IPS DF 4.7 (cell line): Measurements from ENCODE around the gene RCL1.

Experiments used
- DNase-seq: peaks from one replicate; pipeline ENCODE4 v3.0.0-alpha.2; 2013; ENCODE audit warnings: low spot score; ENCODE audit errors: extremely low read depth

Gene RCL1

GRCh38 chr9:4840018-4840417 lies 47.3 kb downstream of the RCL1 start:
- DNase-seq, result no peak

GRCh38 chr9:4842213-4842612 lies 49.5 kb downstream of the RCL1 start:
- DNase-seq, result no peak

GRCh38 chr9:4842734-4843133 lies 50.0 kb downstream of the RCL1 start:
- DNase-seq, result no peak

- no peak for DNase-seq
These were observed 51.5 kb downstream of the RCL1 start for GRCh38 chr9:4844056-4844838.

GRCh38 chr9:4849369-4849768 lies 56.6 kb downstream of the RCL1 start:
- no peak for DNase-seq

GRCh38 chr9:4850603-4851310 lies 58.0 kb downstream of the RCL1 start:
- DNase-seq, result no peak

- no peak for DNase-seq
These were observed 59.7 kb downstream of the RCL1 start for GRCh38 chr9:4852419-4852818.

- no peak for DNase-seq
These were observed 61.5 kb downstream of the RCL1 start for GRCh38 chr9:4854265-4854590.

GRCh38 chr9:4855841-4856240 lies 63.1 kb downstream of the RCL1 start:
- DNase-seq, result no peak

- no peak for DNase-seq
These were observed 64.5 kb downstream of the RCL1 start for GRCh38 chr9:4857163-4857810.

- DNase-seq, result no peak
These were observed 66.3 kb downstream of the RCL1 start for GRCh38 chr9:4859035-4859434.

GRCh38 chr9:4860383-4860782 lies 67.6 kb downstream of the RCL1 start:
- no peak for DNase-seq

GRCh38 chr9:4861145-4861544 lies 68.4 kb downstream of the RCL1 start:
- DNase-seq, result no peak

- no peak for DNase-seq
These were observed 69.2 kb downstream of the RCL1 start for GRCh38 chr9:4861736-4862451.

GRCh38 chr9:4862506-4863250 lies 69.9 kb downstream of the RCL1 start:
- no peak for DNase-seq

- no peak for DNase-seq
These were observed 71.5 kb downstream of the RCL1 start for GRCh38 chr9:4864234-4864661.

GRCh38 chr9:4864698-4865097 lies 72.0 kb downstream of the RCL1 start:
- no peak for DNase-seq

- DNase-seq, result no peak
These were observed 72.9 kb downstream of the RCL1 start for GRCh38 chr9:4865681-4866080.

- no peak for DNase-seq
These were observed 73.7 kb downstream of the RCL1 start for GRCh38 chr9:4866239-4866969.

- DNase-seq, result no peak
These were observed 80.3 kb downstream of the RCL1 start for GRCh38 chr9:4873066-4873465.

GRCh38 chr9:4875559-4875958 lies 82.8 kb downstream of the RCL1 start:
- no peak for DNase-seq
